IMR-90 (cell line): ENCODE results near the gene MMP2. TPM values are rescaled to one million over a fixed set of nuclear protein-coding genes. Genes with fewer than 3 reads are reported as not detected.

Experiments used
- ATAC-seq: fragments of 200-7000 bp; cut with Tn5 transposase; 2 replicates; pipeline ENCODE4 v1.9.1; 2020; ENCODE audit warnings: low read depth, mild to moderate bottlenecking, moderate library complexity
- BruUV-seq: library from RNA; stranded (reverse); fragments of 400-500 nt; replicated peaks from 2 replicates; lab custom pipeline; 2021; lab: Mats Ljungman, UMichigan
- CTCF ChIA-PET: fragments of 300-600 bp; formaldehyde crosslinking; extraction: SDS; loops from one replicate; lab custom pipeline; 2021; ENCODE audit warnings: antibody characterized with exemption; lab: Yijun Ruan, JAX
- POLR2A ChIA-PET: fragments of 300-600 bp; sonication (Branson Sonifier 250); formaldehyde crosslinking; loops from one replicate; lab custom pipeline; 2022; ENCODE audit warnings: antibody characterized with exemption; ENCODE audit not compliant: unreplicated experiment; lab: Charles Lee
- DNase-seq: peaks from one replicate; pipeline ENCODE4 v3.0.0; 2013
- H2AFZ ChIP-seq: replicated peaks from 2 replicates; pipeline ENCODE3; 2013; ENCODE audit warnings: low read length, mild to moderate bottlenecking; ENCODE audit not compliant: poor library complexity
- H2AK5ac ChIP-seq: 2 replicates; pipeline ENCODE4 v1.6.1; 2013; ENCODE audit warnings: low read depth, low read length, inconsistent platforms
- H2AK9ac ChIP-seq: replicated peaks from 2 replicates; pipeline ENCODE3; 2013; ENCODE audit warnings: mild to moderate bottlenecking, low read depth, low read length, moderate library complexity; ENCODE audit not compliant: poor library complexity
- H2BK120ac ChIP-seq: 2 replicates; pipeline ENCODE4 v1.6.1; 2013; ENCODE audit warnings: low read depth, low read length, inconsistent platforms
- H2BK15ac ChIP-seq: 3 replicates; pipeline ENCODE4 v1.6.1; 2013; ENCODE audit warnings: low read depth, low read length, inconsistent platforms
- H2BK20ac ChIP-seq: 2 replicates; pipeline ENCODE4 v1.6.1; 2013; ENCODE audit warnings: low read depth, mild to moderate bottlenecking, inconsistent platforms, low read length, moderate library complexity
- H2BK5ac ChIP-seq: 2 replicates; pipeline ENCODE4 v1.6.1; 2013; ENCODE audit warnings: mild to moderate bottlenecking, low read depth, low read length, inconsistent platforms; ENCODE audit not compliant: poor library complexity, severe bottlenecking
- H3K14ac ChIP-seq: replicated peaks from 2 replicates; pipeline ENCODE4 v1.6.1; 2013; ENCODE audit warnings: low read depth, low read length, inconsistent platforms
- H3K18ac ChIP-seq: 2 replicates; pipeline ENCODE4 v1.6.1; 2013; ENCODE audit warnings: low read depth, low read length, control low read depth
- H3K23ac ChIP-seq: 2 replicates; pipeline ENCODE4 v1.6.1; 2013; ENCODE audit warnings: low read depth, low read length, inconsistent platforms
- H3K27ac ChIP-seq: 2 replicates; pipeline ENCODE4 v1.5.1; 2013; ENCODE audit warnings: mild to moderate bottlenecking, control low read depth, low read length; ENCODE audit not compliant: insufficient read depth
- H3K27me3 ChIP-seq: 2 replicates; pipeline ENCODE4 v1.6.1; 2013; ENCODE audit warnings: low read length; ENCODE audit not compliant: control insufficient read depth, insufficient read depth
- H3K36me3 ChIP-seq: 2 replicates; pipeline ENCODE4 v1.6.1; 2013; ENCODE audit warnings: low read length, mixed read lengths; ENCODE audit not compliant: control insufficient read depth, insufficient read depth
- H3K4ac ChIP-seq: 2 replicates; pipeline ENCODE4 v1.6.1; 2013; ENCODE audit warnings: low read depth, low read length, inconsistent platforms
- H3K4me1 ChIP-seq: 2 replicates; pipeline ENCODE4 v1.6.1; 2013; ENCODE audit warnings: low read length, mixed read lengths; ENCODE audit not compliant: control insufficient read depth, insufficient read depth
- H3K4me2 ChIP-seq: 2 replicates; pipeline ENCODE4 v1.6.1; 2013; ENCODE audit warnings: low read depth, mild to moderate bottlenecking, control low read depth, low read length, moderate library complexity
- H3K4me3 ChIP-seq: 2 replicates; pipeline ENCODE4 v1.5.1; 2013; ENCODE audit warnings: low read depth, mild to moderate bottlenecking, control low read depth, low read length, moderate library complexity; ENCODE audit not compliant: insufficient read depth
- H3K56ac ChIP-seq: 2 replicates; pipeline ENCODE4 v1.6.1; 2013; ENCODE audit warnings: low read length, inconsistent platforms; ENCODE audit not compliant: insufficient read depth; ENCODE audit errors: extremely low read depth
- H3K79me1 ChIP-seq, 2 experiments: 2 replicates each; pipeline ENCODE4 v1.6.1; 2013; ENCODE audit warnings: low read length in 2 of 2, inconsistent platforms in 1 of 2, low read depth in 1 of 2
- H3K9ac ChIP-seq: 2 replicates; pipeline ENCODE4 v1.6.1; 2013; ENCODE audit warnings: low read depth, low read length, control low read depth
- H3K9me1 ChIP-seq: 2 replicates; pipeline ENCODE4 v1.6.1; 2013; ENCODE audit warnings: low read length, inconsistent platforms; ENCODE audit not compliant: insufficient read depth
- H3K9me3 ChIP-seq: 2 replicates; pipeline ENCODE4 v1.6.1; 2013; ENCODE audit warnings: low read length; ENCODE audit not compliant: control insufficient read depth, insufficient read depth
- H4K20me1 ChIP-seq: 2 replicates; pipeline ENCODE4 v1.6.1; 2013; ENCODE audit warnings: low read length, inconsistent platforms; ENCODE audit not compliant: insufficient read depth
- H4K5ac ChIP-seq: 2 replicates; pipeline ENCODE4 v1.6.1; 2013; ENCODE audit warnings: mild to moderate bottlenecking, low read depth, low read length, control low read depth
- H4K8ac ChIP-seq, 2 experiments: 2 replicates each; pipeline ENCODE4 v1.6.1; 2013; ENCODE audit warnings: low read depth in 2 of 2, low read length in 2 of 2, control low read depth in 1 of 2, inconsistent platforms in 1 of 2
- H4K91ac ChIP-seq: 2 replicates; pipeline ENCODE4 v1.6.1; 2013; ENCODE audit warnings: low read depth, low read length, inconsistent platforms; ENCODE audit not compliant: insufficient read depth
- BHLHE40 ChIP-seq: fragments of 150-350 bp; IDR thresholded peaks from 2 replicates; pipeline ENCODE4 v1.6.1; 2016; ENCODE audit warnings: mild to moderate bottlenecking, low read depth, low read length
- CEBPB ChIP-seq: IDR thresholded peaks from 2 replicates; pipeline ENCODE4 v1.6.1; 2012; ENCODE audit warnings: low read depth, low read length, improper control_type of control experiment
- CHD1 ChIP-seq: IDR thresholded peaks from 2 replicates; pipeline ENCODE4 v1.6.1; 2012; ENCODE audit warnings: low read depth, low read length, improper control_type of control experiment
- FOS ChIP-seq: fragments of 150-350 bp; IDR thresholded peaks from 2 replicates; pipeline ENCODE4 v1.6.1; 2016; ENCODE audit warnings: low read depth, low read length
- MAFK ChIP-seq: IDR thresholded peaks from 2 replicates; pipeline ENCODE4 v1.6.1; 2012; ENCODE audit warnings: low read depth, low read length, improper control_type of control experiment
- MXI1 ChIP-seq: IDR thresholded peaks from 2 replicates; pipeline ENCODE4 v1.6.1; 2012; ENCODE audit warnings: low read depth, mild to moderate bottlenecking, low read length, moderate library complexity, borderline replicate concordance
- NFE2L2 ChIP-seq: fragments of 150-350 bp; IDR thresholded peaks from 2 replicates; pipeline ENCODE4 v1.6.1; 2016; ENCODE audit warnings: low read depth, mild to moderate bottlenecking, low read length
- RAD21 ChIP-seq: IDR thresholded peaks from 2 replicates; pipeline ENCODE4 v1.6.1; 2012; ENCODE audit warnings: low read length, improper control_type of control experiment
- WGBS, 2 experiments: methylation state at CpG; one replicate each; pipeline versions ENCODE4 v1.1.5 to v1.1.7; 2013; ENCODE audit warnings: missing lambda C conversion rate in 2 of 2; ENCODE audit not compliant: insufficient read length in 1 of 2; ENCODE audit errors: extremely low coverage in 2 of 2; 5-methylcytosine and 5-hydroxymethylcytosine counted together
- dilution Hi-C: fragments of 300-500 bp; cut with HindIII; formaldehyde crosslinking; loops from one replicate; pipeline ENCODE4 v1.14.3; 2018; ENCODE audit warnings: low sequenced_read_pairs; ENCODE audit not compliant: unreplicated experiment
- in situ Hi-C: fragments of 300-500 bp; cut with MboI; formaldehyde crosslinking; loops from 3 replicates; pipeline ENCODE4 v1.14.3; 2019; ENCODE audit warnings: low sequenced_read_pairs, inconsistent platforms, mixed read lengths
- intact Hi-C: fragments of 100-400 bp; cut with micrococcal nuclease; formaldehyde crosslinking; loops from 2 replicates; pipeline ENCODE4 v1.10.0; 2022
- polyA plus RNA-seq, 3 experiments: library from polyadenylated mRNA; depleted of rRNA; stranded (reverse); fragments of >200 nt; gene quantifications; 2 replicates each; pipeline ENCODE4 v1.2.3, GENCODE V29; 2012; ENCODE audit warnings: low replicate concordance in 1 of 3
- total RNA-seq: library from RNA; depleted of rRNA; stranded (reverse); fragments of >200 nt; gene quantifications from 2 replicates; pipeline ENCODE4 v1.2.3, GENCODE V29; 2012
- TF ChIP-seq, protein P1 (sequence below): conservative IDR thresholded peaks from 2 replicates; pipeline ENCODE4 v1.5.1; 2012; ENCODE audit warnings: mild to moderate bottlenecking, low read depth, low read length, improper control_type of control experiment
- TF ChIP-seq, protein P2 (sequence below): fragments of 150-350 bp; IDR thresholded peaks from 2 replicates; pipeline ENCODE4 v1.6.1; 2017; ENCODE audit warnings: mild to moderate bottlenecking, antibody characterized with exemption, low read length, low read depth
- TF ChIP-seq, protein P3 (sequence below): fragments of 150-350 bp; IDR thresholded peaks from 2 replicates; pipeline ENCODE4 v1.6.1; 2016; ENCODE audit warnings: low read depth, mild to moderate bottlenecking, low read length, moderate library complexity, borderline replicate concordance

The MMP2 gene
- total and polyA plus RNA-seq, 2 of the 4 experiments (the other 2 are of a cell fraction), result 240 to 574 TPM

DNA sequence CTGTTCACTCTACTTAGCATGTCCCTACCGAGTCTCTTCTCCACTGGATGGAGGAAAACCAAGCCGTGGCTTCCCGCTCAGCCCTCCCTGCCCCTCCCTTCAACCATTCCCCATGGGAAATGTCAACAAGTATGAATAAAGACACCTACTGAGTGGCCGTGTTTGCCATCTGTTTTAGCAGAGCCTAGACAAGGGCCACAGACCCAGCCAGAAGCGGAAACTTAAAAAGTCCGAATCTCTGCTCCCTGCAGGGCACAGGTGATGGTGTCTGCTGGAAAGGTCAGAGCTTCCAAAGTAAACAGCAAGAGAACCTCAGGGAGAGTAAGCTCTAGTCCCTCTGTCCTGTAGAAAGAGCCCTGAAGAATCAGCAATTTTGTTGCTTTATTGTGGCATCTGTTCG is 27.1 kb downstream of the MMP2 start:
- no peak overlapping the region for H4K8ac ChIP-seq
- no peak overlapping the region for H3K4me3 ChIP-seq
- no peak overlapping the region for H2AK5ac ChIP-seq
- no peak for ATAC-seq
- no peak overlapping the region for H3K4ac ChIP-seq
- no peak overlapping the region for H3K14ac ChIP-seq
- no peak overlapping the region for H2BK5ac ChIP-seq
- dilution Hi-C loops (no loop called here), intact Hi-C loops (no loop called here), in situ Hi-C loops (no loop called here)
- H3K9me3 ChIP-seq, result no peaks in the 10 kb centered on the region
- H3K4me1 ChIP-seq, result peaks cover 17% of the 10 kb centered on the region
- H3K9ac ChIP-seq, result no peak overlapping the region
- no peak overlapping the region for H3K18ac ChIP-seq
- peaks cover 6 to 31% of the 10 kb centered on the region in 2 experiments; a peak in 2 of 4 replicates for H3K79me1 ChIP-seq
- H2AFZ ChIP-seq, result no peak overlapping the region
- H4K20me1 ChIP-seq, result peaks cover 3% of the 10 kb centered on the region
- H3K27ac ChIP-seq, result no peak overlapping the region
- no peaks in the 10 kb centered on the region for H3K27me3 ChIP-seq
- CTCF ChIA-PET, result no interaction called here
- peaks cover 12% of the 10 kb centered on the region for H3K9me1 ChIP-seq
- H4K91ac ChIP-seq, result no peak overlapping the region
- H3K23ac ChIP-seq, result no peak overlapping the region
- H2BK120ac ChIP-seq, result no peak overlapping the region
- no peak overlapping the region for H2BK15ac ChIP-seq
- WGBS, 2 experiments, result 100% methylated on average over 2 of the region's 7 CpGs; no CpG with 5 or more reads in 1 of the 2 experiments
- no peak overlapping the region for H4K5ac ChIP-seq
- DNase-seq, result no peak
- TF ChIP-seq CHD1, result no peak
- TF ChIP-seq RAD21, result no peak
- no peak for TF ChIP-seq MAFK
- no peak for TF ChIP-seq CEBPB
- TF ChIP-seq, protein P1, sequence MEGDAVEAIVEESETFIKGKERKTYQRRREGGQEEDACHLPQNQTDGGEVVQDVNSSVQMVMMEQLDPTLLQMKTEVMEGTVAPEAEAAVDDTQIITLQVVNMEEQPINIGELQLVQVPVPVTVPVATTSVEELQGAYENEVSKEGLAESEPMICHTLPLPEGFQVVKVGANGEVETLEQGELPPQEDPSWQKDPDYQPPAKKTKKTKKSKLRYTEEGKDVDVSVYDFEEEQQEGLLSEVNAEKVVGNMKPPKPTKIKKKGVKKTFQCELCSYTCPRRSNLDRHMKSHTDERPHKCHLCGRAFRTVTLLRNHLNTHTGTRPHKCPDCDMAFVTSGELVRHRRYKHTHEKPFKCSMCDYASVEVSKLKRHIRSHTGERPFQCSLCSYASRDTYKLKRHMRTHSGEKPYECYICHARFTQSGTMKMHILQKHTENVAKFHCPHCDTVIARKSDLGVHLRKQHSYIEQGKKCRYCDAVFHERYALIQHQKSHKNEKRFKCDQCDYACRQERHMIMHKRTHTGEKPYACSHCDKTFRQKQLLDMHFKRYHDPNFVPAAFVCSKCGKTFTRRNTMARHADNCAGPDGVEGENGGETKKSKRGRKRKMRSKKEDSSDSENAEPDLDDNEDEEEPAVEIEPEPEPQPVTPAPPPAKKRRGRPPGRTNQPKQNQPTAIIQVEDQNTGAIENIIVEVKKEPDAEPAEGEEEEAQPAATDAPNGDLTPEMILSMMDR, result no peak
- TF ChIP-seq NFE2L2, result no peak
- no peak for TF ChIP-seq MXI1
- TF ChIP-seq, protein P2, sequence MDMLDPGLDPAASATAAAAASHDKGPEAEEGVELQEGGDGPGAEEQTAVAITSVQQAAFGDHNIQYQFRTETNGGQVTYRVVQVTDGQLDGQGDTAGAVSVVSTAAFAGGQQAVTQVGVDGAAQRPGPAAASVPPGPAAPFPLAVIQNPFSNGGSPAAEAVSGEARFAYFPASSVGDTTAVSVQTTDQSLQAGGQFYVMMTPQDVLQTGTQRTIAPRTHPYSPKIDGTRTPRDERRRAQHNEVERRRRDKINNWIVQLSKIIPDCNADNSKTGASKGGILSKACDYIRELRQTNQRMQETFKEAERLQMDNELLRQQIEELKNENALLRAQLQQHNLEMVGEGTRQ, result no peak
- TF ChIP-seq, protein P3, sequence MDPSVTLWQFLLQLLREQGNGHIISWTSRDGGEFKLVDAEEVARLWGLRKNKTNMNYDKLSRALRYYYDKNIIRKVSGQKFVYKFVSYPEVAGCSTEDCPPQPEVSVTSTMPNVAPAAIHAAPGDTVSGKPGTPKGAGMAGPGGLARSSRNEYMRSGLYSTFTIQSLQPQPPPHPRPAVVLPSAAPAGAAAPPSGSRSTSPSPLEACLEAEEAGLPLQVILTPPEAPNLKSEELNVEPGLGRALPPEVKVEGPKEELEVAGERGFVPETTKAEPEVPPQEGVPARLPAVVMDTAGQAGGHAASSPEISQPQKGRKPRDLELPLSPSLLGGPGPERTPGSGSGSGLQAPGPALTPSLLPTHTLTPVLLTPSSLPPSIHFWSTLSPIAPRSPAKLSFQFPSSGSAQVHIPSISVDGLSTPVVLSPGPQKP, result no peak
- no peak for TF ChIP-seq BHLHE40
- no peak for TF ChIP-seq FOS
- POLR2A ChIA-PET, result no interaction called here
- no peak overlapping the region for H3K56ac ChIP-seq
- H2BK20ac ChIP-seq, result no peak overlapping the region
- no peak overlapping the region for H3K4me2 ChIP-seq
- no TSS peak for BruUV-seq
- H3K36me3 ChIP-seq, result peaks cover 51% of the 10 kb centered on the region
- no peak overlapping the region for H2AK9ac ChIP-seq
